ENCODE results near the gene IL21.

GRCh38 chr4:122616915-122617596 lies 3.8 kb downstream of the IL21 start:
- TF ChIP-seq, protein P1, sequence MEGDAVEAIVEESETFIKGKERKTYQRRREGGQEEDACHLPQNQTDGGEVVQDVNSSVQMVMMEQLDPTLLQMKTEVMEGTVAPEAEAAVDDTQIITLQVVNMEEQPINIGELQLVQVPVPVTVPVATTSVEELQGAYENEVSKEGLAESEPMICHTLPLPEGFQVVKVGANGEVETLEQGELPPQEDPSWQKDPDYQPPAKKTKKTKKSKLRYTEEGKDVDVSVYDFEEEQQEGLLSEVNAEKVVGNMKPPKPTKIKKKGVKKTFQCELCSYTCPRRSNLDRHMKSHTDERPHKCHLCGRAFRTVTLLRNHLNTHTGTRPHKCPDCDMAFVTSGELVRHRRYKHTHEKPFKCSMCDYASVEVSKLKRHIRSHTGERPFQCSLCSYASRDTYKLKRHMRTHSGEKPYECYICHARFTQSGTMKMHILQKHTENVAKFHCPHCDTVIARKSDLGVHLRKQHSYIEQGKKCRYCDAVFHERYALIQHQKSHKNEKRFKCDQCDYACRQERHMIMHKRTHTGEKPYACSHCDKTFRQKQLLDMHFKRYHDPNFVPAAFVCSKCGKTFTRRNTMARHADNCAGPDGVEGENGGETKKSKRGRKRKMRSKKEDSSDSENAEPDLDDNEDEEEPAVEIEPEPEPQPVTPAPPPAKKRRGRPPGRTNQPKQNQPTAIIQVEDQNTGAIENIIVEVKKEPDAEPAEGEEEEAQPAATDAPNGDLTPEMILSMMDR (IDR thresholded peaks at IDR 0.05; ENCODE audit: insufficient read depth, low read length) = no peak
- no peak for TF ChIP-seq POLR2AphosphoS5 (IDR thresholded peaks at IDR 0.05; ENCODE audit: low read depth)
